SK-N-SH treated with all-trans-retinoic acid at 6 μM for 48 hours (cell line): ENCODE measurements around the gene WDR53.
A peak's percentile ranks its signal among the peaks of the same experiment; 100 is the strongest.
"Not testable (repeated sequence)": the region's sequence is repeated elsewhere in the genome, so short reads cannot be mapped to it uniquely, and the experiment has no call there.

ENCODE experiments used
- ATAC-seq: fragments of 200-7000 bp; cut with Tn5 transposase; 3 replicates; pipeline ENCODE4 v1.9.1; 2020; ENCODE audit warnings: mild to moderate bottlenecking, moderate library complexity
- ARNTL ChIP-seq: fragments of 450-650 bp; formaldehyde crosslinking; IDR thresholded peaks from 2 replicates; pipeline ENCODE4 v1.5.0; 2020; ENCODE audit warnings: low read depth, mild to moderate bottlenecking, moderate library complexity, borderline replicate concordance
- BACH2 ChIP-seq: fragments of 250-450 bp; sonication (Bioruptor Pico); IDR thresholded peaks from 2 replicates; pipeline ENCODE4 v1.9.0; 2021; ENCODE audit warnings: mild to moderate bottlenecking, borderline replicate concordance
- CREB5 ChIP-seq: fragments of 250-450 bp; sonication (Bioruptor Pico); IDR thresholded peaks from 2 replicates; pipeline ENCODE4 v1.5.1; 2020; ENCODE audit warnings: low read depth, mild to moderate bottlenecking, moderate library complexity
- CSRNP3 ChIP-seq: fragments of 250-450 bp; sonication (Bioruptor Pico); IDR thresholded peaks from 2 replicates; pipeline ENCODE4 v1.5.1; 2021; ENCODE audit warnings: mild to moderate bottlenecking, moderate library complexity
- ESRRG ChIP-seq: fragments of 250-450 bp; sonication (Bioruptor Pico); IDR thresholded peaks from 2 replicates; pipeline ENCODE4 v1.6.1; 2021; ENCODE audit warnings: mild to moderate bottlenecking
- ISL1 ChIP-seq: fragments of 250-450 bp; sonication (Bioruptor Pico); IDR thresholded peaks from 2 replicates; pipeline ENCODE4 v2.1.2; 2022; ENCODE audit warnings: mild to moderate bottlenecking, moderate library complexity
- OSR1 ChIP-seq: fragments of 250-450 bp; sonication (Bioruptor Pico); IDR thresholded peaks from 2 replicates; pipeline ENCODE4 v1.8.0; 2022; ENCODE audit warnings: moderate library complexity, mild to moderate bottlenecking, inconsistent platforms
- POU6F1 ChIP-seq: fragments of 250-450 bp; sonication (Bioruptor Pico); IDR thresholded peaks from 2 replicates; pipeline ENCODE4 v1.8.0; 2021; ENCODE audit warnings: low read depth, mild to moderate bottlenecking, moderate library complexity, borderline replicate concordance
- RARB ChIP-seq: fragments of 250-450 bp; sonication (Bioruptor Pico); IDR thresholded peaks from 2 replicates; pipeline ENCODE4 v1.8.0; 2021; ENCODE audit warnings: mild to moderate bottlenecking, moderate library complexity
- SNAI2 ChIP-seq: fragments of 250-450 bp; sonication (Bioruptor Pico); IDR thresholded peaks from 2 replicates; pipeline ENCODE4 v1.5.0; 2020; ENCODE audit warnings: mild to moderate bottlenecking, moderate library complexity
- TCF4 ChIP-seq: fragments of 250-450 bp; sonication (Bioruptor Pico); IDR thresholded peaks from 2 replicates; pipeline ENCODE4 v1.8.0; 2021; ENCODE audit warnings: mild to moderate bottlenecking, moderate library complexity, borderline replicate concordance
- TOX ChIP-seq: fragments of 250-450 bp; sonication (Bioruptor Pico); IDR thresholded peaks from 2 replicates; pipeline ENCODE4 v1.8.0; 2021; ENCODE audit warnings: mild to moderate bottlenecking, moderate library complexity, borderline replicate concordance
- ZC3H10 ChIP-seq: fragments of 250-450 bp; sonication (Bioruptor Pico); IDR thresholded peaks from 2 replicates; pipeline ENCODE4 v1.5.1; 2021; ENCODE audit warnings: mild to moderate bottlenecking, moderate library complexity
- ZFP3 ChIP-seq: fragments of 250-450 bp; sonication (Bioruptor Pico); IDR thresholded peaks from 2 replicates; pipeline ENCODE4 v1.5.0; 2020; ENCODE audit warnings: mild to moderate bottlenecking, moderate library complexity
- ZFP30 ChIP-seq: fragments of 450-650 bp; formaldehyde crosslinking; IDR thresholded peaks from 2 replicates; pipeline ENCODE4 v1.5.0; 2022; ENCODE audit warnings: mild to moderate bottlenecking, moderate library complexity
- ZNF565 ChIP-seq: fragments of 450-650 bp; formaldehyde crosslinking; conservative IDR thresholded peaks from 2 replicates; pipeline ENCODE4 v1.5.0; 2020; ENCODE audit warnings: low read depth, mild to moderate bottlenecking, moderate library complexity
- ZNF70 ChIP-seq: fragments of 450-650 bp; formaldehyde crosslinking; IDR thresholded peaks from 2 replicates; pipeline ENCODE4 v1.5.0; 2020; ENCODE audit warnings: mild to moderate bottlenecking, moderate library complexity
- ZNF8 ChIP-seq: fragments of 450-650 bp; formaldehyde crosslinking; IDR thresholded peaks from 2 replicates; pipeline ENCODE4 v1.5.0; 2020; ENCODE audit warnings: mild to moderate bottlenecking, moderate library complexity
- TF ChIP-seq, protein P1 (sequence below): fragments of 250-450 bp; sonication (Bioruptor Pico); IDR thresholded peaks from 2 replicates; pipeline ENCODE4 v1.5.0; 2020; ENCODE audit warnings: mild to moderate bottlenecking, moderate library complexity
- TF ChIP-seq, protein P2 (sequence below): fragments of 250-450 bp; sonication (Bioruptor Pico); IDR thresholded peaks from 2 replicates; pipeline ENCODE4 v1.8.0; 2020; ENCODE audit warnings: mild to moderate bottlenecking, moderate library complexity, borderline replicate concordance

Gene WDR53

DNA sequence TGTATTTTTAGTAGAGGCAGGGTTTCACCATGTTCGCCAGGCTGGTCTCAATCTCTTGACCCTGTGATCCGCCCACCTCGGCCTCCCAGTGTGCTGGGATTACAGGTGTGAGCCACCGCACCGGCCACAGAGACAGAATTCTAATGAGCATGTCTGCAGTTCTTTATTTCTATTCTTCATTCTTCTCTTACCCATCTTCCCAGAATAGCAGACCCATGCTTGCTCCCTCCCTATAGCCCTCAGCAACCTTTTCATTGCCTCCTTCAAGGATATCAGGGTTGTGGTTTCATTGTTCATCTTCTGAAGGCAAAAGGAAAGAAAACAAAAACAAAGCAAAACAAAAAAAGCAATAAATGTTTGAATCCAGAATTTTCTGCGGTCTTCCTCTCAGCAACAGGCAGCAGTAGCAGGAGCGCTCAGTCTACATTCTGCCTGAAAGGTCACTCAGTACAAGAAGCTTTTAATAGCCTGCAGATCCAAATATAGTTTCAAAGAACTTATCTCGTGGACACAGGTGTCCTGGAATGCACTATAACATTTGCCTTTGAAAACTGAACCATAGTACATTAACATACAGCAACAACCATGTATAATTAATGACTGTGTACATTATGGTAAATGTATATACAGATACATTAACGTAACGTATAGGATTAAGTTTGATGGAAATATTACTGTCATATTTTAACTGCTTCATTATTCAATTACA lies 53.3 kb downstream of the WDR53 start, which contains the start of gene SMCO1:
Gene SMCO1, minus strand, starts transcription at position 434 of the 709 bp plus-strand sequence. Its CDS starts 137 bp downstream, at position 297.
- no peak for TF ChIP-seq RARB (CRISPR knock-in tag)
- no peak for TF ChIP-seq TOX (CRISPR knock-in tag)
- TF ChIP-seq BACH2 = no peak
- no peak for ATAC-seq

GRCh38 chr3:196514350-196514716 lies 54.0 kb downstream of the WDR53 start:
- ATAC-seq = no peak

DNA sequence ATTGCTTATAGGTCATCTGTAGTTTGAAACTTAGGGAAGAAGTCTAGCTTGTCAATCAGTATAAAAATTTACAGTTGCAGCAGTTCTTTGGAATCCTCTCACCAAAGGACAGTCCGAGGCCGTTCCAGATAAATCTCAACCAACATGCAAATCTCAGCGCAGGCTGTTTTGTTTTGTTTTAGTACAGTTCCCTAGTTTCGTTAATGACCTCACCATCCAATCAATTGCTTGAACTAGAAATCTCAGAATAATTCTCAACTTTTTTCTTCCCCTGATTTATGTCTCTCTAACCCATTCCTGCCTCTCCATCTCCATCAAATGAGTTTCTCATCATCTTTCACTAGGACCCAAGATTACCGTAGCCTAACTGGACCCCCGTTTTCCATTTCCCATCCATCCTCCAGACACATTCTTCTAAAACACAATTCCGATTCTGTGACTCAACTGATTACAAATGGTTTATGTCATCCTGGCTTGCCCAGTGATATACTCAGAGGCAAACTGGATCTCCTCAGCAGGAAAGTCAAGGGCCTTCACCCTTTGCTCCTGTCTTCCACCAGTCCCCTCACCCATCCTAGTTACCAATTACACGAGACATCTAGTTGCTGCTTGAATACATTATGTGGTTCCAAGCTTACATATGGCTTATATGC lies 54.5 kb downstream of the WDR53 start:
- ATAC-seq = no peak
- TF ChIP-seq CREB5 (CRISPR knock-in tag) (no peak), ZNF8 (CRISPR knock-in tag) (no peak), OSR1 (CRISPR knock-in tag) (no peak), ZFP30 (no peak), ZNF70 (no peak), CSRNP3 (CRISPR knock-in tag) (no peak), ZNF565 (CRISPR knock-in tag) (no peak), TCF4 (CRISPR knock-in tag) (no peak), ZFP3 (CRISPR knock-in tag) (no peak), ESRRG (CRISPR knock-in tag) (no peak), POU6F1 (CRISPR knock-in tag) (no peak), SNAI2 (CRISPR knock-in tag) (no peak), ISL1 (CRISPR knock-in tag) (no peak), TOX (CRISPR knock-in tag) (no peak), ARNTL (CRISPR knock-in tag) (no peak), ZC3H10 (CRISPR knock-in tag) (no peak)
- TF ChIP-seq, protein P1, sequence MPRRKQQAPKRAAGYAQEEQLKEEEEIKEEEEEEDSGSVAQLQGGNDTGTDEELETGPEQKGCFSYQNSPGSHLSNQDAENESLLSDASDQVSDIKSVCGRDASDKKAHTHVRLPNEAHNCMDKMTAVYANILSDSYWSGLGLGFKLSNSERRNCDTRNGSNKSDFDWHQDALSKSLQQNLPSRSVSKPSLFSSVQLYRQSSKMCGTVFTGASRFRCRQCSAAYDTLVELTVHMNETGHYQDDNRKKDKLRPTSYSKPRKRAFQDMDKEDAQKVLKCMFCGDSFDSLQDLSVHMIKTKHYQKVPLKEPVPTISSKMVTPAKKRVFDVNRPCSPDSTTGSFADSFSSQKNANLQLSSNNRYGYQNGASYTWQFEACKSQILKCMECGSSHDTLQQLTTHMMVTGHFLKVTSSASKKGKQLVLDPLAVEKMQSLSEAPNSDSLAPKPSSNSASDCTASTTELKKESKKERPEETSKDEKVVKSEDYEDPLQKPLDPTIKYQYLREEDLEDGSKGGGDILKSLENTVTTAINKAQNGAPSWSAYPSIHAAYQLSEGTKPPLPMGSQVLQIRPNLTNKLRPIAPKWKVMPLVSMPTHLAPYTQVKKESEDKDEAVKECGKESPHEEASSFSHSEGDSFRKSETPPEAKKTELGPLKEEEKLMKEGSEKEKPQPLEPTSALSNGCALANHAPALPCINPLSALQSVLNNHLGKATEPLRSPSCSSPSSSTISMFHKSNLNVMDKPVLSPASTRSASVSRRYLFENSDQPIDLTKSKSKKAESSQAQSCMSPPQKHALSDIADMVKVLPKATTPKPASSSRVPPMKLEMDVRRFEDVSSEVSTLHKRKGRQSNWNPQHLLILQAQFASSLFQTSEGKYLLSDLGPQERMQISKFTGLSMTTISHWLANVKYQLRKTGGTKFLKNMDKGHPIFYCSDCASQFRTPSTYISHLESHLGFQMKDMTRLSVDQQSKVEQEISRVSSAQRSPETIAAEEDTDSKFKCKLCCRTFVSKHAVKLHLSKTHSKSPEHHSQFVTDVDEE (CRISPR knock-in tag) = no peak
- TF ChIP-seq, protein P2, sequence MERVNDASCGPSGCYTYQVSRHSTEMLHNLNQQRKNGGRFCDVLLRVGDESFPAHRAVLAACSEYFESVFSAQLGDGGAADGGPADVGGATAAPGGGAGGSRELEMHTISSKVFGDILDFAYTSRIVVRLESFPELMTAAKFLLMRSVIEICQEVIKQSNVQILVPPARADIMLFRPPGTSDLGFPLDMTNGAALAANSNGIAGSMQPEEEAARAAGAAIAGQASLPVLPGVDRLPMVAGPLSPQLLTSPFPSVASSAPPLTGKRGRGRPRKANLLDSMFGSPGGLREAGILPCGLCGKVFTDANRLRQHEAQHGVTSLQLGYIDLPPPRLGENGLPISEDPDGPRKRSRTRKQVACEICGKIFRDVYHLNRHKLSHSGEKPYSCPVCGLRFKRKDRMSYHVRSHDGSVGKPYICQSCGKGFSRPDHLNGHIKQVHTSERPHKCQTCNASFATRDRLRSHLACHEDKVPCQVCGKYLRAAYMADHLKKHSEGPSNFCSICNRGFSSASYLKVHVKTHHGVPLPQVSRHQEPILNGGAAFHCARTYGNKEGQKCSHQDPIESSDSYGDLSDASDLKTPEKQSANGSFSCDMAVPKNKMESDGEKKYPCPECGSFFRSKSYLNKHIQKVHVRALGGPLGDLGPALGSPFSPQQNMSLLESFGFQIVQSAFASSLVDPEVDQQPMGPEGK (CRISPR knock-in tag) = no peak
- TF ChIP-seq, all 23 proteins: peak for 0

More at GRCh38 chr3:196514350-196514716, 54.0 kb downstream of the WDR53 start:
- TF ChIP-seq ZNF70 (peak; percentile 91), ZC3H10 (CRISPR knock-in tag) (no peak)

DNA sequence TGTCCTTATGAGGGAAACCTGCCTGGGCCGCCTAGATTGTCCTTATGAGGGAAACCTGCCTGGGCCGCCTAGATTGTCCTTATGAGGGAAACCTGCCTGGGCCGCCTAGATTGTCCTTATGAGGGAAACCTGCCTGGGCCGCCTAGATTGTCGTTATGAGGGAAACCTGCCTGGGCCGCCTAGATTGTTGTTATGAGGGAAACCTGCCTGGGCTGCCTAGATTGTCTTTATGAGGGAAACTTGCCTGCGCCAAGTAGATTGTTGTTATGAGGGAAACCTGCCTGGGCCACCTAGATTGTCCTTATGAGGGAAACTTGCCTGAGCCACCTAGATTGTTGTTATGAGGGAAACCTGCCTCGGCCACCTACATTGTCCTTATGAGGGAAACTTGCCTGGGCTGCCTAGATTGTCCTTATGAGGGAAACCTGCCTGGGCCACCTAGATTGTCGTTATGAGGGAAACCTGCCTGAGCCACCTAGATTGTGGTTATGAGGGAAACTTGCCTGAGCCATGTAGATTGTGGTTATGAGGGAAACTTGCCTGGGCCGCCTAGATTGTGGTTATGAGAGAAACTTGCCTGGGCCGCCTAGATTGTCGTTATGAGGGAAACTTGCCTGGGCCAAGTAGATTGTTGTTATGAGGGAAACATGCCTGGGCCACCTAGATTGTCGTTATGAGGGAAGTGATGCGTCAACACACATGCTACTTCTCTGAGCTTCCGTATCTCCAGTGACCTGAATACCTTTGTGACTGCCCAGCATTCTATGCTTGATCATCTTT lies 56.5 kb downstream of the WDR53 start:
- ATAC-seq = not testable (repeated sequence)

GRCh38 chr3:196511108-196511507 lies 57.2 kb downstream of the WDR53 start:
- not testable (repeated sequence) for ATAC-seq
